ENCODE results near the gene CAMKK1.
"Not testable (repeated sequence)": the region's sequence is repeated elsewhere in the genome, so short reads cannot be mapped to it uniquely, and the experiment has no call there.

CAMKK1 gene

GRCh38 chr17:3851461-3852100 is 41.3 kb downstream of the CAMKK1 start:
- in situ Hi-C loops (cut with HindIII; ENCODE audit: low sequenced_read_pairs): loop anchor here (25.0 kb wide), 1 partner anchor 161 kb away; no protein-coding TSS in a partner anchor

DNA sequence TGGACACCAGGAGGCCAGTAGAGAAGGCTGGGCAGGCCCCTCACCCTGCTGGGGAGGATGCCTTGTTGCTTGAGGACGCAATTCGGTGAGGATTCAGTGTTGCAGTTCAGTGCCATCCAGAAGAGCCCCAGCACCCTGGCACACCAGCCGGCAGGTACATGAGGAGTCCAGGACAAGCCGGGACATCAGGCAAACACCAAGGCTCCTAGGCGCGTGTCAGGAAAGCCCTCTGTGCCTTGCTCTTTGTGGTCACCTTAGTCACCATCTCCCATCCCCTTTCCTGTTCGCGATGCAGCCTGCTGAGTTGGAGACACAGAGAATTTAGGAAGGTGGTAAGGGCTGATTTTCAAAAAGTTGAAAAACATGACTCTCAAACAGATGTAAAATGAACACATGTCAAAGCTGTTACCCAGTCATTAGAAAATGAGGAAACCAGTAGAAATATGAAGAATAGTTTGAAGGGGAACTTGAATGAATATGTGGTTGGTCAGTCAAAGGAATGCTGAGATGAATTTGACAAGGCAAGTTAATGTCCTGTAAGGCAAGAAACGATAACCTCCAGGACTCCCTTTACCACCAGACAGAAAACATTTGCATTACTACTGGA is 44.5 kb downstream of the CAMKK1 start:
- in situ Hi-C loops (cut with HindIII; ENCODE audit: low sequenced_read_pairs): no loop called here

- in situ Hi-C loops (cut with HindIII; ENCODE audit: low sequenced_read_pairs): no loop called here
Measured at GRCh38 chr17:3847165-3847670, 45.6 kb downstream of the CAMKK1 start.

DNA sequence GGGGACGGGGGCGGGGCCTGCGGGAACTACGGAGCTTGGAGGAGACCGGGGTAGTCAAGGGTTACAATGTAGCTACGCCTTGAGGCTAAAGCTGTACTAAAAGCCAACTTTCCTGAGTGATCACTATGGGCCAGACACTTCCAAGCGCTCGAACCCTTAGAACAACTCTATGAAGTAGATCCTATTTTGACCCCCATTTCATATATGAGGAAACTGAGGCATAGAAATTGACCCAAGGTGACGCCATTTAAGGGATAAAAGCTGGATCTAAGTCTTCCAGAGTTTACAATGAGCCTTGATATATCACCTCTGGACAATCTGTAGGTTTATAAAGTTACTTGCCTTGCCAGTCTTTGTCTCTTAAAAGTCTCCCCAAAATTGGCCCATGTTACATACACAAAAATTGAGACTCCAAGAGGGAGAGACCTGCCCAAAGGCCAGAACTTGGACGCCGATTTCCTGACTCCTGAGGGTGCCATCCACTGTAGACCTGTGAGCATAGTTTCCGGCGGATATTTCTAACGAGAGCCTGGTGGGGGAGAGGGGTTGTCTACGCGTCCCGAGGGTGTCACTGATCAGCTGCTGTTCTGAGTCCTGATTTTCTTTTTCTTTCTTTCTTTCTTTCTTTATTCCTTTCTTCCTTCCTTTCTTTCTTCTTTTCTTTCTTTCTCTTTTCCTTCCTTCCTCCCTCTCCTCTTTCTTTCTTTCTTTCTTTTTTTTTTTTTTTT is 46.3 kb downstream of the CAMKK1 start:
- in situ Hi-C loops (cut with HindIII; ENCODE audit: low sequenced_read_pairs): no loop called here

DNA sequence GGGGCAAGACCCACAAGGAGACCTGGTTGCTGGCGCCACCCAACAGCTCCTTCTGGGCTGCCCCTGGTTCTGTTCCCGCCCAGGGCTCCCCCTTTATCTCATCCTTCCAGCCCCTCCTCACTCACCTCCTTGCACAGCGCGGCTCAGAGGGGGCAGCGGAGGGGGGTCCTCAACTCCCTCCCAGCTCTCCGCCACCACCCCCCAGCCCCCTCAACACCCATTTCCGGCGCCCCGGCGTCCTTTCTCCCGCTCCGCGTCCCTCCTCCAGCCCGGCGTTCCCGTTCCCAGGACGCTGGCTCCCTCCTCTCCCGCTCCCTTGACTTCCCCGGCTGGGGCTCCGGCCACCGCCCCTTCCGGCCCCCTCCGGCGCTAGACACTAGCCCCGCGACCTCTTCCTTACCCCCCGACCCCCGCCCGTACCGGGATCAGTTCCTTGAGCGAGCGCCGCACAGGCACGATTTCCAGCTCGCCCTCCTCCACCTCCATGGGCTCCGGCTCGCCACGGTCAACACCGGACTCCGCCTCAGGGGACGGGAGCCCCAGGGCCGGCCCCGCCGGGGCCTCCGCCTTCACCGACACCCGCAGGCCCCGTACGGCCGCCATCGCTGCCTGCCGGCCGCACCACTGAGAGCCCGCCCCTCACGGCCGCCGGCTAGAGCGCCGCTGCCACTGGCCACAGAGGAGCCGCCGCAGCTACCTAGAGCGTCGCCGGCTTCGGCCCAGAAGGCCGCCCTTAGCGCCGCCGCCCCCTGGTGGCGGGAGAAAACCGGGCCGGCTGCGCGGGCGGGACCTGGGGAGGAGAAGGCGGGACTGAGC is 47.0 kb downstream of the CAMKK1 start, which contains the start of gene NCBP3:
Gene NCBP3 (minus strand): TSS at position 626 of the 816 bp plus-strand sequence. CDS start 23 bp downstream, at position 603.
- in situ Hi-C loops (cut with HindIII; ENCODE audit: low sequenced_read_pairs): no loop called here

- in situ Hi-C loops (cut with HindIII; ENCODE audit: low sequenced_read_pairs): no loop called here
Measured at GRCh38 chr17:3845291-3845620, 47.6 kb downstream of the CAMKK1 start.

DNA sequence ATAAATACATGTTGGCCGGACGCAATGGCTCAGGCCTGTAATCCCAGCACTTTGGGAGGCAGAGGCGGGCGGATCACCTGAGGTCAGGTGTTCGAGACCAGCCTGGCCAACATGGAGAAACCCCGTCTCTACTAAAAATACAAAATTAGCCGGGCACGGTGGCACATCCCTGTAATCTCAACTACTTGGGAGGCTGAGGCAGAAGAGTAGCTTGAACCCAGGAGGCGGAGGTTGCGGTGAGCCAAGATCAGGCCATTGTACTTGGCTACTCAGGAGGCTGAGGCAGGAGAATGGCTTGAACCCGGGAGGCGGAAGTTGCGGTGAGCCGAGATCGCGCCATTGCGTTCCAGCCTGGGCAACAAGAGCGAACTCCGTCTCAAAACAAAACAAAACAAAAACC is 48.3 kb downstream of the CAMKK1 start:
- in situ Hi-C loops (cut with HindIII; ENCODE audit: low sequenced_read_pairs): not testable (repeated sequence)

- in situ Hi-C loops (cut with HindIII; ENCODE audit: low sequenced_read_pairs): no loop called here
Measured at GRCh38 chr17:3843935-3844516, 48.8 kb downstream of the CAMKK1 start.

DNA sequence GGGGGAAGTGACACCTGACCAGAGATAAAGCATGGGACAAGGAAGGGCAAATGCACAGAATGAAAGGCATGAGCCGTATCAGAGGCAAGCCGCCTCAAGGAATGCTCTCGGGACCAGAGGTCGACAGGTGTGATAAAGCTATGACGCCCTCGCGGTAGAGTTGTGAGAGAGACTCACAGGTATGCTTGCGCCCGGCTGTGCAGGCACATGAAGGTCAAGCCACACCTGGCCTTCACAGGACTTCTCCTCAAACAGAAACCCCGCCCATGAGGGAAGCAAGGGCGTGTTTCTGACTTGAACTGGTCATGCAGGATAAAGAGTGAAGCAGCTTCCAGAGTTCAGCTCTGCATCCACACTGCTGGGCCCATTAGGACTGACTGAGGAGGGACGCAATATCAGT is 54.6 kb downstream of the CAMKK1 start:
- in situ Hi-C loops (cut with HindIII; ENCODE audit: low sequenced_read_pairs): no loop called here

DNA sequence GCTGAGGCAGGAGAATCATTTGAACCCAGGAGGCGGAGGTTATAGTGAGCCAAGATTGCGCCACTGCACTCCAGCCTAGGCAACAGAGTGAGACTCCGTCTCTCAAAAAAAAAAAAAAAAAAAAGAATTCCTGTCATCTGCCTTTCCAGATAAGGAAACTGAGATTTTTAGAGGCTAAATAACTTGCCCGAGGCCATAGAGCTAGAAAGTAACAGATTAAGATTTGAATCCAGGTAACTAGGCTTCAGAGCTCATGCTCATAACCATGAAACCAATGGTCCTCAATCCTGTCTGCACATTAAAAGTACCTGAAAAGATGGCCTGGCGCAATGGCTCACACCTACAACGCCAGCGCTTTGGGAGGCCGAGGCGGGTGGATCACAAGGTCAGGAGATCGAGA is 56.3 kb downstream of the CAMKK1 start:
- in situ Hi-C loops (cut with HindIII; ENCODE audit: low sequenced_read_pairs): no loop called here

GRCh38 chr17:3835410-3836229 is 57.2 kb downstream of the CAMKK1 start:
- in situ Hi-C loops (cut with HindIII; ENCODE audit: low sequenced_read_pairs): no loop called here

GRCh38 chr17:3834811-3835210 is 58.0 kb downstream of the CAMKK1 start:
- in situ Hi-C loops (cut with HindIII; ENCODE audit: low sequenced_read_pairs): no loop called here

- in situ Hi-C loops (cut with HindIII; ENCODE audit: low sequenced_read_pairs): no loop called here
Measured at GRCh38 chr17:3828852-3829232, 64.0 kb downstream of the CAMKK1 start.

GRCh38 chr17:3828151-3828851 is 64.6 kb downstream of the CAMKK1 start:
- in situ Hi-C loops (cut with HindIII; ENCODE audit: low sequenced_read_pairs): no loop called here

DNA sequence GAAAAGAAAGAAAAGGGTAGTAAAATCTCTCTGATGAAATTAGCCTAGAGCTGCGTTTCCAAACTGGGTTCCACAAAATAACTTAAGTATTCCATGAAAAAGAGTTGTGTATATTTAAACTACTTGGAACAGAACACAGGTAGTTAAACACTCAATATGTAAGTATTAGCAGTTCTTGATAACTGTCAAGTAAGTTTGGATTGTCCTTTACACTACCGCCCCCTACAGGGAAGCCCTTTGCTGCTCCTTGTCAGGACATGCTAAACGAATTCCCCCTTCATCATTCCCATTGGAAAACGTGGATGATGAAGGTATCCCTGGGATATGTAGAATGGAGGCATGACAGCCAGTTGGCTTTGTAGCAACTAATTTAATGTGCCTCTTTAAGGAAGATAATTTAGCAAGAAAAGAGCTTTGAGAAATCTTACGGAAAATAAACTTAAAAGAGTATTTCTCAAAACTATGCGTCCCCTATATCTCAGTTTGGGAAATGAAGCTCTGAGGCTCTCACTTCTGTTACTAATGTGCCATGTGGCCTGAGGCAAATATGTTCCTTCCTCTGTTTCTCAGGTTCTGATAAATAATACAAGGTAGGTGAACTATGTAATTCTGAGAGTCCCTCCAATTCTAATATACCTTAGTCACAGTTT is 65.6 kb downstream of the CAMKK1 start:
- in situ Hi-C loops (cut with HindIII; ENCODE audit: low sequenced_read_pairs): no loop called here

- in situ Hi-C loops (cut with HindIII; ENCODE audit: low sequenced_read_pairs): no loop called here
Measured at GRCh38 chr17:3826191-3826590, 66.7 kb downstream of the CAMKK1 start.

- in situ Hi-C loops (cut with HindIII; ENCODE audit: low sequenced_read_pairs): no loop called here
Measured at GRCh38 chr17:3821101-3821500, 71.8 kb downstream of the CAMKK1 start.

DNA sequence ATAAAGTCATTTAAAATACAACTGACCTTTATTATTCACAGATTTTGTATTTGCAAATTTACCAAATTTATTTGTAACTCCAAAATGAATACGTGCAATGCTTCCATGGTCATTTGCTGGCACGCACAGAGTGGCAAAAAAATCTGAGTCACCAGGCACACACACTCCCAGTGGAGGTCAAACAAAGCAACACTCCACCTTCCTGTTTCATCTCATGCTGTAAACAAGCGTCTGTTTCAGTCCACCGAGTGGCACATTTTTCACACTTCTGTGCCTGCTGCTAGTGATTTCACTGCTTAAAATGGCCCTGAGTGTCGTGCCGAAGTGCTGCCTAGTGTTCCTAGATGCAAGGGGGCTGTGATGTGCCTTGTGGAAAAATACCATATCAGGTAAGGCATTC is 74.1 kb downstream of the CAMKK1 start:
- in situ Hi-C loops (cut with HindIII; ENCODE audit: low sequenced_read_pairs): no loop called here
